HG02885 (cell line): ENCODE results near the gene ADRB1.

Source experiments
- ATAC-seq: cut with Tn5 transposase; IDR thresholded peaks from one replicate; pipeline ENCODE4 v1.9.1; 2021; ENCODE audit warnings: mild to moderate bottlenecking; ENCODE audit not compliant: unreplicated experiment, poor library complexity

ADRB1 gene

DNA sequence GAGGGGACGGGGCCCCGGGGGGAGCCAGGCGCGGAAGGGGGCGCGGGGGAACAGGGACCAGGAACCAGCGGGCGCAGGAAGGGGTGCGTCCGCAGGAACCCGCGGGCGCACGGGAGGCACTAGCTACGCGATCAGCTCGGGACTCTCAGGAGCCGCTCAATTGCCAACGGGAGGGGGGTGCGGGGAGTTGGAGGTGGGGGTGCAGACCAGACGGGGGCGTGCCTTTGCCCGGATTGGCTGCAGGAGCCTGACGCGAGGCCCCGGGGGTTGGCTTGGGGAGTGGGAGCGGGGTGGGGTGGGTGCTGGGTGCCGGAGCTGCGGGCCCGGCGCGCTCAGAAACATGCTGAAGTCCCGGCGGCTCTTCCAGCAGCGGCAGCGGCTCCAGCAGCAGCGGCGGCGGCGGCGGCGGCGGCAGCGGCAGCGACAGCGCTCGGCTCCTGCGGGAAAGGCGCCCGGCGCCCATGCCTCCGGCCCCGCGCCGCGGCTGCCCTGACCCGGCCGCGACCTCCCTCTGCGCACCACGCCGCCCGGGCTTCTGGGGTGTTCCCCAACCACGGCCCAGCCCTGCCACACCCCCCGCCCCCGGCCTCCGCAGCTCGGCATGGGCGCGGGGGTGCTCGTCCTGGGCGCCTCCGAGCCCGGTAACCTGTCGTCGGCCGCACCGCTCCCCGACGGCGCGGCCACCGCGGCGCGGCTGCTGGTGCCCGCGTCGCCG, at the start of gene ADRB1:
Gene ADRB1 (plus strand): TSS at position 335 of the 715 bp plus-strand sequence. CDS start 267 bp downstream, at position 602.
- peak; percentile 53 for ATAC-seq

DNA sequence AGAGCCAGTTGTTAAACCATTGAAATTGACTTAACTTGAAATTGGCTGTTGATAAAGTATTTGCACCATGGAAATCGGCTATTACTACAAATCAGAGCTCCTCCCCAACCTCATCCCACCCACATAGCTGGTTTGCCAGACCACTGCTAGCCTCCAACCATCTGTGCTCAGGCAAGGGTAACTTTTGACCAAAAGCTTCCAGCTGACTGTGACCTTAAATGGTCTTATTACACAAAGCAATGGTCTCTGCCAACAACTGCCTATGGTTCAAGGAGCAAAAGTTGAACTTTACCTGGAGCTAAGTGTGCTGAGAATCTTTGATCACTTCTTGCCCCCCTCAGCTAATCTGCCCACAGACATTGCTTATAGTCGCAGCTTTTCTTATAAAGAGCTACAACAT, 48.5 kb upstream of the ADRB1 start:
- ATAC-seq = no peak

DNA sequence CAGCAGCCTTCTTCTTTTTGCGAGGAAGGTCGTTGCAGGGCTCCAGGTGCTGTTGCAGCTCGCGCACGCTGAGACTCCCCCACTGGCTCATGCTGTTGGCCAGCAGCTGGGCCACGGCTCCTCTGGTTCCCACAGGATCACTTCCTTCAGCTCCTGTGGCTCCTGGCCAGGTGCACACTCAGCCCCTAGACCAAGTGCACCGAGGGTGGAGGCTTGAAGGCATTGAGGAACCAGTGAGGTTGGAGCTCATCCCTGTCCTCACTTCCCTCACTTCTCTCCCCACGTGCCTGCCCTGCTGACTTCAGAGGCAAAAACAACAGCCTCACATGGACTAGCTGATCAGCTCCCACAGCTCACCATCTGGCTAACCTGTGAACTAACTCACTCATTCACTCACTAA, 46.2 kb upstream of the ADRB1 start:
- ATAC-seq = no peak

DNA sequence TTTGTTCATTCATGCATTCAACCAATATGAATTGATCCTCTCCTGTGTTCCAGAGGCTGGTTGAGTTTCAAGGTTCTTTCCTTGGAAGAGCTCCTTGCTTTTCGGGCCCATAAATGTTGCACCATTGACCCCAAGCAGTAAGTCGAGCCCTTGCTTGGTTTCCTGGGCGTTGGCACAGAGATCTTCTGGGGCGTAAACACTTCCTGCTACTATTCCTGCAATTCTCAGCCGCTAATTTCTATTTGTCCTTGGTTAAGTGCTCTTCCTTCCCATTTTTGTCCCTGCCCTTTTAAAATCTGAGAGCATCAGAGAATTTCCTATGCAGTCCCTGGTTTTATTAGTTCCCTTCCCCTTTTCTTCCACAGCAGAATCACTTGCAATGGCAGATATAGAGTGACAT, 44.1 kb upstream of the ADRB1 start:
- ATAC-seq = no peak

DNA sequence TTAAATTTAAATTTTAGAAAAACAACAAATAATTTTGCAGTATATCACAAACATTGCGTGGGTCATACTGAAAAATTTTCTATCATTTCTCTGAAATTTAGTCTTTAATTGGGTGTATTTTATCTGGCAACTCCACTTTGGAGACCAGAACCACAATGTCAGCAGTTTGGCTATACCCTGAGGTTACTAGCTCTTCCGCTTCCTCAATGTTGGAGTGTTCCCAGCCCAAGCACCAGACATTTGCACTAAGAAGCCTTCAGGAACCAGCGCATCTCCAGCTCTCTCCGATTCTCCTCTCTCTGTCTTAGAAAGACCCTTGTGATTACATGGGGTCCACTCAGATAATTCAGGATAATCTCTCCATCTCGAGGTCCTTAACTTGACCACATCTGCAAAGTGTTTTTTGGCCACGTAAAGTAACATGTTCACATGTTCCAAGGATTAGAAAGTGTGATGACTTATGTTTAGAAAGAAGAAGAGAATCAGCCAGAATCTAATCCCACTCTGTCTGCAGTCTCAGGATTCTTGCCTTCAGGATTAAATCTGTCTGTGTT, 43.1 kb upstream of the ADRB1 start:
- ATAC-seq = no peak

DNA sequence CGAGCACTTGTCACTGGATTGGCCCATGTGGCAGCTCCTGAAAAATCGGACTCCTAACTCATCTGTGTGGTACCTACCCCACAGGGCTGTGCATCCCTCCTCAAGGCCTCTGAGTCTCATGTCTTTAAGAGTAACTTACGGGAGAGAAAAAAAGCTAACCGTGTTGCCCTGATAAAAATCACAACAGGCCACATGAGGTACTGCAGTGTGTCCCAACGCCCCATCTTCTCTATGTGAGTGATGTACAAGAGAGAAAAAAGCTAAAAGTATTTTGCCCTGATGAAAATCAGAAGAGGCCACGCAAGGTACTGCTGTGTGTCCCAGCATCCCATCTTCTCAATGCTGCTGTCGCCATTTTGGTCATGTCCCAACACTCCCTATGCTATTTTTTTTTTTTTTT, 41.2 kb upstream of the ADRB1 start:
- no peak for ATAC-seq

DNA sequence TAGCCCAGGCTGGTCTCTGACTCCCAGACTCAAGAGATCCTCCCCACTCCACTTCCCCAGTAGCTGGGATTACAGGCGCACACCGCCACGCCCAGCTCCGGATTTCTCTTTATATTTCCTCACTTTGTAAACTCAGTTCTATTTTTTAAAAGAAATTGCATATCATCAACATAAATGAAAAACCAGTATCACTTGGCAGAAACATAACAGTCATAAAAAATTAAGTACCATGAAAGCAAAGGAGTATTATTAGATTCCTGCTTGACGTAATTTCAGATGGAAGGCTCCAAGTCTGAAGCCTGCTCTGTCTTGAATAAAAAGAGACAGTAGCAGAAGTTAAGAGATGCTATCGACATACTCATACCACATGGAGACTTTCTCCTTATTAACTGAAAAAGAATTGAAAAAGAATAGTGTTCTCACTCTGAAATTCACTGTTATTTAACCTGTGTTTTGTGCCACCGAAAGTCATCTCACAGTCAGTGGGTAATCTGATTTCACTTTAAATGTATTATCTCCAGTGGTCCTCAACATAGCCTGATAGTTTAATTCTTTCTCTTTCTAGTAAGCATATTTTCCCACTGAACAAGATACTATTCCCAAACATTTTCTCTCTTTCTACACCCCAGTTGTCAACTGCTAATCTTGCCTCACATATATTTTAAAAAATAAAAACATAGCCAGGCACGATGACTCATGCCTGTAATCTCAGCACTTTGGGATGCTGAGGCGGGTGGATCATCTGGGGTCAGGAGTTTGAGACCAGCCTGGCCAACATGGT, 40.3 kb upstream of the ADRB1 start:
- ATAC-seq = no peak

DNA sequence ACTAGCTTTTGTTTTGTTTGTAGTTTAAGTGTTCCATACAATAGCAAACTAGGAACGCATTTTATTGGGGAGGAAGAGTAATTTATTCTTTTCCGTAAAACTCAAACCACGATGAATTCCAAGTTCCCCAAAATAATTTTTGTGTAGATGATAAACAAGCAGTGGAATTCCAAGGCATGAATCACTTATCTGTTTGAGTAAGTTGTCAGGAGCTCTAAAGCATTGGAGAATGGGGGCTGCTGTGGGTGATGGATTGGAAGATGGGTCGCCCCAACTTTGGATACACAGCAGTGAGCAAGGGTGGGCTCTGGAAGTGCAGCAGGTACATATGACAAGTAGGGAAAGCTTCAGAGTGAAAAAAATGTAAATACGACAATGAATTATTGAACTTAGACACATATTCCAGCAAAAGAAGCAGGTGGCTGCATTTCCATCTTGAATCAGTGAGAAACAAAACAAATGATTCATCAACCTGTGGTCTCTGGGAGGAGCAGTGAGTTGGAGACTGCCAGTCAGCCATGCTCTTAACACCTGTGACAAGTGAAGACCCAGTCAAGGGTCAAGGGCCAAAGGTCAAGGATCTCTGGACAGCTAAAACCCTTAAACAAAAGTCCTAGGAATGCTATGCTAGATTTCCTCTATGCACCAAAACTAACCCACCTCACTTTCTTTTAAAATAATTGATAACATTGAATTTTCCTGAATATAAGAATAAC, 34.2 kb upstream of the ADRB1 start:
- ATAC-seq = no peak

DNA sequence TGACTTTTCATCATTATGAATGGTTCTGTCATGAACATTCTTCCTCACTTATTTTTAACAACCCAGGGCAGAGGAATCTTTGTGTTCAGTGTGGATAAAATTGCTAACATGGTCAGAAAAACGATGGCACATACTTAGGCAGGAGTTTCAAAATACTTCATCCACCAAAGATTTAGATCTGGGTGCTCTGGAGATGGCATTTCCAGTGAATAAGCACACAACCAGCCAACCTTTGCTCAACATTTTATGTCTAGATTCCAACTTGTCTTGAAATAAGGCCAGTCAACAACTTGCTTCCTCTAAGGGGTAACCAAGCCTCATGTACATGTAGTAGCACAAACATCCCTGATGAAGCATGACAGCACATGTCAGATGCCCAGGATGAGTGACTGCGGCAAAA, 33.4 kb upstream of the ADRB1 start:
- ATAC-seq = no peak

DNA sequence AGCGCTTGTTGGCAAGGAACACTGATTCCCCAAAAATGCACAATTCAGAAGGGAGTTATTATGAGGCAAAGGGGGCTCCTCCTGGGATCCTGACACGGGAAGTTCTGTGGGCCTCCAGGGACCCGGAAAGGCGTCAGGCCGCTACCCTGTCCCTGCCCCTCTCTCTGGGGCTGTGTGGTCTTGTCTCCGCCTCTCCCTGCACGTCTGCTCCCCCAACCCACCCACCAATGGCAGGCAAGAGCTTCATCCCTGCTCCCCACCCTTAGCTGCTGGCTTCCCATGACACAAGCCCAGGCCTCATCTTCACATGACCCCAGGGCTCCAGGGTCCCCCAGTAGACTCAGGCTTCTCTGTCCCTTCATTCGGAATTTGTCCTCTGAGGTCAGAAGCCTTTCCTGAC, 31.0 kb upstream of the ADRB1 start:
- no peak for ATAC-seq

DNA sequence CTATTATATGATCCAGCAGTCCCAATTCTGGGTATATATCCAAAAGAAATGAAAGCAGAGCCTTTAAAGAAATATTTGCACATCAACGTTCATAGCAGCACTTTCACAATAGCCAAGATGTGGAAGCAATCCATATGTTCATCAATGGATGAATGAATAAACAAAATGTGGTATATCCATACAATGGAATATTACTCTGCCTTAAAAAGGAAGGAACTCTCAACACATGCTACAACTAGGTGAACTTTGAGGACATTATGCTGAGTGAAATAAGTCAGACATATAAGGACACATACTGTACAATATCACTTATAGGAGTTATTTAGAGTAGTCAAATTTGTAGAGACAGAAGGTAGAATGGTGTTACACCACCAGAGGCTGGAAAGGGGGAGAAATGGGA, 28.0 kb upstream of the ADRB1 start:
- ATAC-seq = no peak

DNA sequence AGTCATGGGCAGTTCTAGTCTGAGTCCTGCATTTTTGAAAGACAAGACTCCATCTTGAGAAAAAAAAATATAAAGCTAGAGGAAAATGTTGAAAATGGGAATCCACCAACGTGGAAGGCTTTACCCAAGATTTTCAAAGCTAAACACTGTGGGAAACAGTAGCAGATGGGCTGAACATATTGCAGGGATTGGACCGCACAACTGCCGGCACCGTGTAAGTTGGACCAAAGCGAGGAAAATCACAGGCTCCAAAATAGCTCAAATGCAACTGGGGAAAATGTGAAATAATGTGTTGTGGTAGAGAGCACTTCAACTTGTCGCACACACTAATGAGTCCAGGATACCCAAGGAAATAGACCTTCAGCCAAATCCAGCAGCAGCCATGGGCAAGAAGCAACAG, 26.4 kb upstream of the ADRB1 start:
- no peak for ATAC-seq

DNA sequence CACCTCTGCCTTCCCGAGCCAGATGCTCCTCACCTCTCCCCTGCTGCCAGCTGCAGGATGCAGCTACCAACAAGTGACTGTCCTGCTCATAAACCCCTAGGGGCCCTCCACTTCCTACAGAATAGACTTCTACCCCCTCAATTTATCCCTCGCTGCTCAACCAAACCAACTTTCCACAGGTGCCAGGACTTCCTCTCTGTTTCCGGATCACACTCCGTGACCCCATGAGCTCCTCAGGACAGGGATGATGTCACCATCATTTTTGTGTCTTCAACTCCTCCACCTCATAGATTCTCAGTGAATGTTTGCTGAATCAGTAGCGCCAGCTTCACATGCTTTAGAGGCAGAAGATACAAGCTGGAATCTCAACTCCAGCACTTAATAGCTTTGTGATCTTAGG, 25.8 kb upstream of the ADRB1 start:
- no peak for ATAC-seq

DNA sequence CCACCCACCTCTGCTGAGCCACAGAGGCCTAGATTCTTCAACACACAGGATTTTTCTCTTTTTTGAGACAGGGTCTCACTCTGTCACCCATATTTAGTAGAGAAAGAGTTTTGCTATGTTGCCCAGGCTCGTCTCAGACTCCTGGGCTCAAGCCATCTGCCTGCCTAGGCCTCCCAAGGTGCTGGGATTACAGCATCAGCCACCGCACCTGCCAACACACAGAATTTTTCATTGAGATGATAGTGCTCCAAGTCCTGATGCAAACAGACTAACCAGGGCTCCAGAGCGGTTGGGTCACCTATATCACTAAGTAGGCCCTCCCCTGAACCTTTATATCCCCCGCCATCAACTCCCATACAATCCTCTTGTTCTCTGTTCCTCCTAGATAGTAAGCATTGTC, 24.4 kb upstream of the ADRB1 start:
- no peak for ATAC-seq

DNA sequence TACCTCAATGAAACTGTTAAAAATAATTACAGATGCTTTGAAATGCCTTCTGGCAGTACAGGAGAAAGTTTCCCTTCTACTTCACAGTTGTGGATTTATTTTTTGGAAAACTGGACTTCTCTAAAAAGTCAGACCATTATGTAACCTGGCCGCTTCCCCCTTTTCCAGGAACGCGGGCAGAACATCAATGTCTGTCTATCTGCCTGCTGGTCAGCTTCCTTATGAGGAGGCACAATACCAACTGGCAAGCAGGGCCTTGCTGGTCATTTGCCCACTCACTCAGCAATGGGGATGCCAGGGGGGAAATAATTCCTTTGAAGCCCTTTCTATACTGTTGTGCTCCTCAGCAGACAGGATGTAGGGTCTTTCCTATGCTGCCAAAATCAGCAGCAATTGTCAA, 22.5 kb upstream of the ADRB1 start:
- ATAC-seq = no peak

DNA sequence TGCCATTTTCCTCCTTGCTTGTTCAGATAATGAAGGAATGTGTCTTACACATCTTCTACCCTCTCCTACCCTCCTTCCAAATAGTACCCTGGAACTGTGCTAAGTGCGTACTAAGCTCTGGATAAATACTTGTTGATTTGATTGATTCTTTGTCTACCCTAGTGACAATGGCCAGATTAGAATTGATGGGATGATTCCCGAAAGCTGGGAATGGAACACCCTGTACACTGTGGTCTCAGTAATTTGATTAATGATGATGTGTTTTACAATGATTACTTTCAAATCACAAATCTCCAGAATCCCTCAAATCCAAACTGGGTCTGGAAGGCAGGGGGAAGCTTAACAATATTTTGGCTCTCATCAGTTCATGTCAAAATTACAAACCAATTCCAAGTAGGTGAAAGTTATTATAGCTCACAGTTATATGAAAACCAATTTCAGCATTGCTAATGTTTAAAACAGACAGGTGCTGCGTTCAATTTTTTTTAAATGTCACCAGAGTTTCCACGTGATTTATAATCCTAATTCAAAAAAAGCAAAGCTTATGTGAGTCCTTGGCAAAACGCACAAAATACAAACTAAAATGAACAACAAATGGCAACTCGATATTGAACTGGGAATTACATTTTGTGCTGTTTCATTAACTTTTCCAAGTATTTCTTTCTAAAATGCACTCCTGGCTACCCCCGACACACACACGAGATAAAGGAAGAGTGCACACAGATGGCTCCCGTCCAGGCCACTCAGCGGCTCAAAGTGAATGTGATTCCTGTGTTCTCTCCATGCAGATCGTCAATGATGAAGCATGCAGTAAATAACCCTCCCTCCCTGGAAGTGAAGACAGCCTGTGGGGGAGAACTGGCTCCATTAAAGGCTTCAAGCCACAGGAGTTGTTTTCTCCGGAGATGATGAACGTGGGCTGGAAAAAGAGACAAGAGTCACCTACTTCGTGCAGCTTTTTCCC, 21.7 kb upstream of the ADRB1 start:
- no peak for ATAC-seq

DNA sequence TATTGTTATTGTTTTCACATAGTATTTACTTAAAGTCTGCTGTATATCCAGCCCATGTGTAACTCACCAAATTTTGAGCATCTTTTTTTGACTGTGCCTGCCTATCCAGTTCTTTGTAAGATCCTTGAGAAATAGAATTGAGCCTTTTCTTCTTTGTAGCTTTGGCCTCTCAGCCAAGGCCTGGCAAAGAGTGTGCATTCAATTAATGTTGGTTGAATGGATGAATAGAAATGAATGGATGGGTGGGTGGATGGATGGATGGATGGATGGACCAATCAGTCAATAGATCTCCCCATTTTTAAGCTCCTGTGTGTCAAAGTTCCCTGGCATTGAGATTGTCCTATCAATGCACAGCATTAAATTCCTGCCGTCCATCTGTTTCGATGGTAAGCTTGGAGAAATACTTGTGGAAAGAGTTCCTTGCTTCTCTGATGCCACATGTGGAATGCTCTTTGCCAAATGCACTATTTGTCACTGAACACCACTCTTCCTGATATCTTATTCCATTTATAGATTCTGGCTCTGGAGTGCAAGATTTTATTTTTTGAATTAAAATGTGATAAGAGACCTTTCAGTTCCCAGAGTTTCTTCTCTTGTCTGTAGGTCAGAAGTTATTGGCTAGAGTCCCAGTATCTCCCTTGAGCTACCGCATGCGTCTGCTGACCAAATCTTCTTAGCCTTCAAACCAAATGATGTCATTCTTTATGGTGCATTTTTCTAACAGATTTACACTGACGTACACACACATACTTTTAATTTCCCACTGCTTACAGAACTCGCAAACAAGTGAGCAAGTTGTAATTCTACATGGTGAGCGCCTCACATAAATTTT, 20.7 kb upstream of the ADRB1 start:
- no peak for ATAC-seq

DNA sequence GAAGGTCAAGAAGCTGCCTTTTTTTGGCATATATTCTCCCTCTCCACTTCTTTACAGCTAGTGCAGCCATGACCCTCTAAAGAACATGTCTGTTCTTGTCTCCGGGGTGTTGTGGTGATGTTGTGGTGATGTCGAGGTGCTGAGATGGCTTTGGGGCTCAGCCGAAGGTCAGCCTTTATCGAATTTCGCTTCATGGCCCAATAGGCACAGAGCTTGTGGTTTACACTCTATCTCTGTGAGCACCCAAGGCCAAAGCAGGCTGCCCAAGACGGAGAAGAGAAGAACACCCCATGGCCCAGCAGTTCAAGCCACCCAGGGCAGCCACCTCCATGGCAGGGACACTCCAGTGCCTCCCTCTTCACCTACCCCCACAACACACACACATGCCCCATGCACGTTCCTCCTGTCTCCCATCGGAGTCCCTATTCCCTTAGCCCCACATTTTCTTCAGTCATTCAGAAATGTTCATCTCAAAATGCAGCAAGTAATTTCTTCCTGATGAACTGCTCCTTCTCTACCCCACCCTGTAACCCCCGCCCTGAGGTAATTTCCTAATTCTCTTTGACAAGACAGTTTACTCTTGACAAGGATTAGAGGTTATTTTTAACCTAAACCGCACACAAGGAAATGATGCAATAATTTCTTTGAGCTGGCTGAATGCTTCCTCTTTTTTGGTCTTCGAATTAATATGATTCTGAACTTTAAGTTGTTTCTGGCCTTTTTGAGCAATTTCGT, 18.6 kb upstream of the ADRB1 start:
- peak; percentile 71 for ATAC-seq
